PC-3 (cell line): ENCODE results near the gene ATP10A. TPM values are rescaled to one million over a fixed set of nuclear protein-coding genes. Genes with fewer than 3 reads are reported as not detected.

ENCODE experiments used
- ATAC-seq: fragments of 200-7000 bp; cut with Tn5 transposase; 2 replicates; pipeline ENCODE4 v1.9.1; 2020; ENCODE audit warnings: mild to moderate bottlenecking, moderate library complexity
- BruUV-seq: library from RNA; stranded (reverse); fragments of 400-500 nt; replicated peaks from 2 replicates; lab custom pipeline; 2021; lab: Mats Ljungman, UMichigan
- CTCF ChIA-PET: fragments of 300-600 bp; sonication (Branson Sonifier 250); formaldehyde crosslinking; loops from one replicate; lab custom pipeline; 2022; ENCODE audit warnings: antibody characterized with exemption; lab: Charles Lee
- POLR2A ChIA-PET: fragments of 300-600 bp; sonication (Branson Sonifier 250); formaldehyde crosslinking; loops from one replicate; lab custom pipeline; 2022; ENCODE audit warnings: antibody characterized with exemption; ENCODE audit not compliant: unreplicated experiment; lab: Charles Lee
- DNase-seq: peaks from one replicate; pipeline ENCODE4 v3.0.0-alpha.2; 2015
- H2AFZ ChIP-seq: fragments of 300-600 bp; sonication (generic); 2 replicates; pipeline ENCODE4 v1.6.0; 2016; ENCODE audit warnings: antibody characterized with exemption, low read length
- H3F3A ChIP-seq: fragments of 300-600 bp; sonication (generic); one replicate; pipeline ENCODE4 v1.6.0; 2017; ENCODE audit warnings: antibody characterized with exemption, low read length, control low read depth, mild to moderate bottlenecking; ENCODE audit not compliant: unreplicated experiment
- H3K27ac ChIP-seq: fragments of 300-600 bp; sonication (generic); 2 replicates; pipeline ENCODE4 v1.5.1; 2016; ENCODE audit warnings: mild to moderate bottlenecking, low read length
- H3K27me3 ChIP-seq: fragments of 300-600 bp; sonication (generic); 2 replicates; pipeline ENCODE4 v1.6.1; 2016; ENCODE audit warnings: low read length, mixed read lengths
- H3K36me3 ChIP-seq: fragments of 300-600 bp; sonication (generic); 2 replicates; pipeline ENCODE4 v1.6.1; 2016; ENCODE audit warnings: low read depth, mixed run types, low read length, mixed read lengths
- H3K4me1 ChIP-seq: fragments of 300-600 bp; sonication (generic); 2 replicates; pipeline ENCODE4 v1.5.1; 2016; ENCODE audit warnings: low read length; ENCODE audit not compliant: insufficient read depth
- H3K4me2 ChIP-seq: fragments of 300-600 bp; sonication (generic); 2 replicates; pipeline ENCODE4 v1.6.0; 2016; ENCODE audit warnings: low read length
- H3K4me3 ChIP-seq: fragments of 300-600 bp; sonication (generic); 2 replicates; pipeline ENCODE4 v1.5.1; 2016; ENCODE audit warnings: mild to moderate bottlenecking, low read length, mixed read lengths
- H3K79me2 ChIP-seq: fragments of 300-600 bp; sonication (generic); 2 replicates; pipeline ENCODE4 v1.6.1; 2017; ENCODE audit warnings: low read length, mixed read lengths
- H3K9ac ChIP-seq: fragments of 300-600 bp; sonication (generic); 2 replicates; pipeline ENCODE4 v1.6.0; 2016; ENCODE audit warnings: mild to moderate bottlenecking, low read length
- H3K9me2 ChIP-seq: fragments of 300-600 bp; sonication (generic); replicated peaks from 2 replicates; pipeline ENCODE4 v1.6.1; 2016; ENCODE audit warnings: mixed run types, low read length, mixed read lengths
- H3K9me3 ChIP-seq: fragments of 300-600 bp; sonication (generic); 2 replicates; pipeline ENCODE4 v1.6.1; 2016; ENCODE audit warnings: low read length, mixed read lengths
- H4K20me1 ChIP-seq: fragments of 300-600 bp; sonication (generic); 2 replicates; pipeline ENCODE4 v1.6.1; 2016; ENCODE audit warnings: low read length, mixed read lengths
- EZH2 ChIP-seq: fragments of 300-600 bp; sonication (generic); IDR thresholded peaks from one replicate; pipeline ENCODE4 v1.6.1; 2017; ENCODE audit warnings: antibody characterized with exemption, mild to moderate bottlenecking, low read length; ENCODE audit not compliant: unreplicated experiment
- EZH2phosphoT487 ChIP-seq: fragments of 300-600 bp; sonication (generic); IDR thresholded peaks from 2 replicates; pipeline ENCODE4 v1.6.1; 2018; ENCODE audit warnings: mild to moderate bottlenecking, antibody characterized with exemption, low read length, borderline replicate concordance
- intact Hi-C: fragments of 100-400 bp; cut with micrococcal nuclease; formaldehyde crosslinking; loops from 2 replicates; pipeline ENCODE4 v1.9.0; 2023
- total RNA-seq: library from RNA; depleted of rRNA; stranded (reverse); fragments of >200 nt; gene quantifications from 2 replicates; pipeline ENCODE4 v1.2.3, GENCODE V29; 2014
- TF ChIP-seq, protein P1 (sequence below): fragments of 300-600 bp; sonication (generic); conservative IDR thresholded peaks from 2 replicates; pipeline ENCODE4 v1.5.1; 2017; ENCODE audit warnings: antibody characterized with exemption, low read depth, mild to moderate bottlenecking, low read length

The ATP10A gene
- total RNA-seq, 1 experiment from 2014 or later, result 2.6 TPM

DNA sequence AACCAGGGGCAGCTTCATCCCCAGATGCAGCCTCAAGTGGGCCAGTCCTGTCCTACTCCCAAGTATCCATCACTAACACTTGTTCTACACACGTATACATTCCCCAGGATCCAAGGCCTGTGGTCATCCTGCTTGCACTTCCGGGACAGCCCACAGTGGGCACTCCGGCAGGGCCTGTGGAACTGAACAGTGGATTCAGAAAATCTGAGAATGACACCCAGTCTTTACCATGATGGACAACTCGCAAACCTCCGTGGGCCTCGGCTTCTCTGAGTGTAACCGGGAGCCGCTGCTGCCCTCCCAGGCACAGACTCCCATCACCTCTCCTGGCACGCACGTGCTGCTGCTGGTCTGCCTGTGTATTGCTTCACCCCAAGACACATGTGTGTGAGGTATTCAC lies 59.6 kb downstream of the ATP10A start:
- intact Hi-C loops, result no loop called here
- Histone ChIP-seq H3K9me3 (no peaks in the 10 kb centered on the region), H3K4me1 (no peaks in the 10 kb centered on the region), H3K9me2 (no peaks in the 10 kb centered on the region), H3K36me3 (no peaks in the 10 kb centered on the region), H3K79me2 (no peaks in the 10 kb centered on the region), H2AFZ (no peak overlapping the region), H3K9ac (no peak overlapping the region), H3K27me3 (no peaks in the 10 kb centered on the region), H3F3A (no peaks in the 10 kb centered on the region), H3K4me2 (no peak overlapping the region), H3K4me3 (no peak overlapping the region), H3K27ac (no peak overlapping the region), H4K20me1 (no peaks in the 10 kb centered on the region)
- no peak for DNase-seq
- BruUV-seq, result no TSS peak
- no peak for TF ChIP-seq EZH2phosphoT487
- TF ChIP-seq, protein P1, sequence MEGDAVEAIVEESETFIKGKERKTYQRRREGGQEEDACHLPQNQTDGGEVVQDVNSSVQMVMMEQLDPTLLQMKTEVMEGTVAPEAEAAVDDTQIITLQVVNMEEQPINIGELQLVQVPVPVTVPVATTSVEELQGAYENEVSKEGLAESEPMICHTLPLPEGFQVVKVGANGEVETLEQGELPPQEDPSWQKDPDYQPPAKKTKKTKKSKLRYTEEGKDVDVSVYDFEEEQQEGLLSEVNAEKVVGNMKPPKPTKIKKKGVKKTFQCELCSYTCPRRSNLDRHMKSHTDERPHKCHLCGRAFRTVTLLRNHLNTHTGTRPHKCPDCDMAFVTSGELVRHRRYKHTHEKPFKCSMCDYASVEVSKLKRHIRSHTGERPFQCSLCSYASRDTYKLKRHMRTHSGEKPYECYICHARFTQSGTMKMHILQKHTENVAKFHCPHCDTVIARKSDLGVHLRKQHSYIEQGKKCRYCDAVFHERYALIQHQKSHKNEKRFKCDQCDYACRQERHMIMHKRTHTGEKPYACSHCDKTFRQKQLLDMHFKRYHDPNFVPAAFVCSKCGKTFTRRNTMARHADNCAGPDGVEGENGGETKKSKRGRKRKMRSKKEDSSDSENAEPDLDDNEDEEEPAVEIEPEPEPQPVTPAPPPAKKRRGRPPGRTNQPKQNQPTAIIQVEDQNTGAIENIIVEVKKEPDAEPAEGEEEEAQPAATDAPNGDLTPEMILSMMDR, result no peak
- TF ChIP-seq EZH2, result no peak
- ChIA-PET CTCF (no interaction called here), POLR2A (no interaction called here)
- no peak for ATAC-seq

DNA sequence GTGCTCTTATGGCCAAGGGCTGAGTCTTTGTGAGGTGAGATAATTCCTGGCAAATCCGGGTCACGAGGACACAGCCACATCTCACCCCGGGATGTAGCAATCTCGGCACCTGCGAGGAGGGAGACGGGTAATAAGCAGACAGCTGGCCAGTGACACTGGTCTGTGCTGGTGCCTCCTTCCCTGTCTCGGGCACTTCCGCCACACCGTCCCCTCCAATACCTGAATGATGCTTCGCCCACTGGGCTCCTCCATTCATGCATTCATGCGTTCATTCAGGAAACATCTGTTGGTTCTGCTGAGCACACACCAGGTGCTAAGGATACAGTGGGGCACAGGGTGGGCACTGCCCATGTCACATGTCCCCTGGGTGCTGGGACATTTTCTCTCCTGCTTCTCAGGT lies 60.1 kb downstream of the ATP10A start:
- H3K79me2 ChIP-seq, result no peaks in the 10 kb centered on the region
- BruUV-seq, result no TSS peak

DNA sequence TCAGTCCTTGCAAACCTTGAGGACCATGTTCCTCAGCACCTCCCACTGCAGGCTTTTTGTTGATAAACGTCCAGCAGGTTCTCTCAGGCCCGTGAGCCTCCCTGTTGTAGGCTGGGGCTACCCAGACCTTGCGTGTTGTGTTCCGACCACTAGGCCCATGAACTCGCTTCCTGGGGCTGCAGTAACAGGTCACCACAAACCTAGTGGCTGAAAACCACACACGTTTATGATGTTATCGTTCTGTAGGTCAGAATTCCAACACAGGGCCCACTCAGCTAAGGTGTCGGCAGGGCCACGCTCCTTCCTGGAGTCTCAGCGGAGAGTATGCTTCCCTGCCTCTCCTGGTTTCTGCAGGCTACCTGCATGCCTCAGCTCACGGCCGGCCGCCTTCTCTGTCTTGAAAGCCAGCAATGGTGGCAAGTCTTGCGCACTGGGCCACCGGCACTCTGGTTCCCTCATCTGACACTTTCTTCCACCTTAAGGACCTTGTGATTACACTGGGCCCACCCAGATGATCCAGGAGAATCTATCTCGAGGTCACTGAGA lies 60.8 kb downstream of the ATP10A start:
- POLR2A ChIA-PET, result no interaction called here
- Histone ChIP-seq H3K79me2 (no peaks in the 10 kb centered on the region), H2AFZ (no peak overlapping the region), H3K27me3 (no peaks in the 10 kb centered on the region), H3K4me1 (no peaks in the 10 kb centered on the region), H3K36me3 (no peaks in the 10 kb centered on the region), H3K27ac (no peak overlapping the region), H3K9ac (no peak overlapping the region), H3F3A (no peaks in the 10 kb centered on the region), H3K9me3 (no peaks in the 10 kb centered on the region), H3K4me2 (no peak overlapping the region), H3K4me3 (no peak overlapping the region), H4K20me1 (no peaks in the 10 kb centered on the region), H3K9me2 (no peaks in the 10 kb centered on the region)
- no peak for TF ChIP-seq EZH2
- TF ChIP-seq EZH2phosphoT487, result no peak
- TF ChIP-seq, protein P1, result no peak
- ATAC-seq (no peak), DNase-seq (no peak)
- intact Hi-C loops, result no loop called here
- CTCF ChIA-PET, result no interaction called here
- no TSS peak for BruUV-seq

More for the DNA sequence above, 60.1 kb downstream of the ATP10A start:
- H3K4me1 ChIP-seq, result no peaks in the 10 kb centered on the region
- H3K27ac ChIP-seq, result no peak overlapping the region
- H2AFZ ChIP-seq, result no peak overlapping the region
- no peaks in the 10 kb centered on the region for H4K20me1 ChIP-seq
- H3K9me3 ChIP-seq, result no peaks in the 10 kb centered on the region
- ChIA-PET POLR2A (no interaction called here), CTCF (no interaction called here)
- no peak for DNase-seq
- no peak for ATAC-seq
- H3K9ac ChIP-seq, result no peak overlapping the region
- H3K27me3 ChIP-seq, result no peaks in the 10 kb centered on the region
- TF ChIP-seq, protein P1, result no peak
- TF ChIP-seq EZH2, result no peak
- TF ChIP-seq EZH2phosphoT487, result no peak
- no peaks in the 10 kb centered on the region for H3K9me2 ChIP-seq
- intact Hi-C loops, result no loop called here
- no peak overlapping the region for H3K4me3 ChIP-seq
- H3F3A ChIP-seq, result no peaks in the 10 kb centered on the region
- no peaks in the 10 kb centered on the region for H3K36me3 ChIP-seq
- H3K4me2 ChIP-seq, result no peak overlapping the region
